HG02610 (cell line): ENCODE measurements around the gene ZXDC.

Source experiments
- ATAC-seq: cut with Tn5 transposase; IDR thresholded peaks from one replicate; pipeline ENCODE4 v1.9.1; 2021; ENCODE audit warnings: mild to moderate bottlenecking, moderate library complexity; ENCODE audit not compliant: unreplicated experiment

ZXDC gene

DNA sequence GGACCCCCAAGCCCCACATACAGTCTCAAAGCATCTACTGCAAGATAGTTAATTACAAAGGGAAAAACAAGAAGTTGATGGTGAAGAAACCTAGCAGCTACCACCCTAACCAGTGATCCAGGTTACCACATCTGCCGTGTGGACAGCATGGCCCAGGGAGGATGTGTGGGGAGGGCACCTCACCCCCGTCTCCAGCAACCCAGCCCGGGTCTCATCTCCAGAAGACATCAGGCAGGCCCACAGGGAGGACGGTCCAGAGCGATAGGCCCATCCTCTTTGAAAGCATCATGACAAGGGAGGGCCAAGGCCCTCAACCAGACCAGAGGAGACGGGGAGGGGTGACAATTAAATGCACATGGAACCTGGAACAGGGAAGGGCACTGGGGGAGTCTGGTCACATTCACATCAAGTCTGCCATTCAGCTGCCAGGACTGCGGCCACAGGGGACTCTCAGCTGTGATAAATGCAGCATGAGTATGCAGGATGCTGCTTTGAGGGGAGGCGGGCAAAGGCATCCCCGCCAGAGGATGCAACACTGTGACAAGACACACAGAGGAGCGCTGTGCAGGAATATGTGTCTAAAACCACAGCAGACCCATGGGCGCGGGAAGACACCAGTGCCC lies 18.8 kb downstream of the ZXDC start:
- ATAC-seq: no peak

DNA sequence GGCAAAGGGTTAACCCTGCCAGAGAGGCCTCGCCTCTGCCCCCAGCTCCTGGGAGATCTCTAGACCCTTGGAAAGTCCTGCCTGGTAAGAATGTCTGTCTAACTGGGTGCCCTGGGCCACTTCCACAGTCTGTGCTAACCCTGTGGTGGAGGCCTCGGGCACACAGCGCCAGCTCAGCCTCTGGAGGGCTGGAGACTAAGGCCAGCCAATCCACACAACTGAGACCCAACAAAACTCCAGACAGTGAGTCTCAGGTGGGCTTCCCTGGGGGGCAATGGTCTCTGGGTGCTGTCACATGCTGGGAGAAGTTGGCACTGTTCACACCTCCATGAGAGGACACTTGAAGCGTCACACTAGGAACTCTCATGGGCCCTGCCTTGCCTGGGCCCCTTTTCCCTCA lies 19.5 kb downstream of the ZXDC start:
- no peak for ATAC-seq

DNA sequence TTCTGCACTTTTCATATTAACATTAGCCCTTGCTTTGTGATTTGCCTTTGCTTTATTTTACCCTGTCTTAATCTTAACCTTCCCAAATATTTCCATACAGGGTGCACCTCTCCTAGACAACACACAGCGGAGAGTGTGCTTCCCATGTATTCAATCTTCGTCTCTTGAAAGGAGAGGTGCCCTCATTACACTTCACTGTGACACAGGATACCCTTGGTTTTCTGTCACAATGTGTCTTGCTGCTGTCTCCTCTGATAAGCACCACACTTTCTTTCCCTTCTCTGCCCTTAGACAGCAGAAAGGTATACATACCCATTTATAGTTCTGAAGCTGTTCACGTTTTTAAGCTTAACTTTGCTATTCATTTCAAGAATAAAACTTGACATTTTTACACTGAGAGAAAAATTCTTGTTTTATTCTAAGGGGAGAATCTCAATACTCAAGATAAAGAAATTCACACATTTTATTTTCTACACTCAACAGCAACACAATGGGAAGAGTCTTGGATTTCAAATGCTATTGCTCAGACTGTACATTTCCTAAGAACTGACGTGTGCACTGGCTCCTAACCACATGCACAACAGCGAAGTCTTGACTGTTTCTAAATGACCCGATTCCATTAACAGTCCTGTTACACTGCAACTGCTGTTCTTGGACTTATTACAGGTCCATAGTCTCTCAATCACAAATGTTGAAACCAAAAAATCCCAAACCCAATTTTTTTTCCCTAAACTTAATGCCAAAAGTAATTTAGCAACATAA lies 21.1 kb downstream of the ZXDC start:
- ATAC-seq: no peak

DNA sequence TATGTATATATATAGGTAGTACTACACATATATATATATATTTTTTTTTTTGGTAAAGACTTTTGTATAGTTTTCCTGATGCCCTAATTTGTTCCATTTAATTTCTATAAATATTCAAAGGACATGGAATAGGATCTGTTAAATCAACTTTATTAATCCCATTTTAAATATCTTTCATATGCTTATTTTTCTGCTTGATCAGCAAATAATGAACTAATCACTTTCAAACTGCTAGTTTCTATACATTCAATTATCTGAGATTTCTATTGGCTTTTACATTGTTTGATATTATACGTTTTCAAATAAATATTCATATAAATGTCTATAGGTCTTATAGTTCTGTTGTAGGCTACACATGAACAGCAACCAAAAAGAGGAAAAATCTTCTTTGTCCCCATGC lies 21.7 kb downstream of the ZXDC start:
- no peak for ATAC-seq

DNA sequence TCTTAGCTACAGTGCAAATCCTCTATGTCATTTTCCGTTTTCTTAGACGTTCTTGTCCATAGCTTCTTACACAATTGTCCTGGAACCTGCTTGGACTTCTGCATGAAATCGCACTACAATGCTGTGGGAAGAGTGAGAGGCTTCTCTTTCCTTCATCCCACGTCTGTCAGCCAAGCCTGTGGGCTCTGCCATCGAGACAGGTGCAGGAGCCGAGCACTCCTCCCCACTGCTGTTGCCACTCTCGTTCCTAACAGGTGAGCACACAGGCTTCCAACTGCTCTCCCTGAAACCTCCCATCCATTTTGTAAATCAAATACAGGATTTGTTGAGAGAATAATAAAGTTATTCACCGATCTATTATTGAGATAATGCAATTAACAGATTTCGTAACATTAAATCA lies 23.5 kb downstream of the ZXDC start:
- ATAC-seq: no peak

DNA sequence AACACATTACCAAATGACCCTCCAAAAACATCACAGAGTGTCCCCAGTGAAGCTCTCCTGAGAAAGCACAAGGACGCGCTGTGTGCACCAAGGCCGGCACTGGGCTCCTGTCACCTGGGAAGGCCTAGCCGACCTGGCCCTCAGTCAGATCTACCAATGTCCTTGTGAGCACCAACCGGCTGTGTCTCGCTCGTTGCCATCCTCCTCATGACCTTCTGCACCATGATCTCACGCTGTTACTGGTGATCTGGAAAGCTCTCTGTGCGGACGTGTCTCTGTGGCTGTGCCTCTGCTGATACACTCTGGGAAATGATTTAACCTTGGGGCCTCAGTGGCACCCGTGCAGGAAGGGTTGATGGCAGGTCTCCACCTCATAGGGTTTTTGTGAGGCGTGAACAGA lies 24.2 kb downstream of the ZXDC start:
- no peak for ATAC-seq

DNA sequence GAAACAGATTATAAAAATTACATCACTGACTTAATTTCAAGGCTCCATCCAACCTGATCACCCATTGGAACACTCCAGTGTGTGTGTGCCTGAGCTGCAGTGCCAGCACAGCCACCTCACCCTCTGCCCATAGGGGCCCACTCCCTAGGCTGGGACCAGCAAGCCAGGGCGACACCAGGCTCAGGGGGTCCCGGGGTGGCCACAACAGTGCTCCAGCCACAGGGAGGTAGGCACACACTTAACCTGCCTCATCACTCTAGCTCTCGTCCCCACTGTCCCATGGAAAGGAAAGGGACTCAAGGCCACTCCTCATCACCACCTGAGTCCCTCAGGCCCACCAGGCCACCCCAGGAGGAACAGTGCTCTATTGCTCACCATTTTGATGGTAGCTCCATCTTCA lies 24.9 kb downstream of the ZXDC start:
- ATAC-seq: no peak

DNA sequence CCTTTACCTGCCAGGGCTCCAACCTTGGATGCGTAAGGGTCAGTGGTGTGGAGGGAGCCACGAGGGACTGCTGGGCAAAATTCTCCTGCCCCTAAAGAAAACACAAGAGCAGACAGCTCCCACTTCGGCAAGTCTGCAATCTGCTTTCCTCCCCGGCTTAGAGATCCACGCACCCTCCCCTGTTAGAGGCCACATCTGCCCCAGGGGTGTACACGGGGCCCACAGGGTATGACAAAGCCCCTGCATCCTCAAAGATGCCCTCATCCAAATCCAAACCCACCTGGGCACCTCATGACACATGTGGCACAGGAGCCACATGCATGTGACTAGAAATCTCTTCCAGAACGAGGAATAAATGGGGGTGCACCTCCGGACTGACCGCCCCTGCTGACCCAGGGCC lies 25.5 kb downstream of the ZXDC start:
- ATAC-seq: no peak

DNA sequence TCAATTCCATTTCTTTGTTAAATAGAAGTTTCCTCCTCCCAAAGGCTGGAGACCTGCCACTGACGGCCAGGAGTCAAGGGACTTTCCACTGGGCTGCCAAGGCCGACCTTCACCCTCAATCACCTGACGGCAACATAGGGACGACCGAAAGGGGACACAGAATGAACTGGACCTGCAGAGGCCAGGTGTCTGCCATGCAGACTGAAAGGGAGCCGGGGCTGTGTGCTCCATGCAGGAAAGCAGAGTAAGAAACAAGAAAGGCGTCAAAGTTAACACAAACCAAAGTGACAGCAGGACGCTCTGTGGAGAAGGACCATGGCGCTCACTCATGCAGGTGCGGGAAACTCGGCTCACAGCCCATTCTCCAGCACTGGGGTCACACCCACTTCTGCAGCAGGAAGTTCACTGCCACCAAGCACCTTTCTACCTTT lies 26.1 kb downstream of the ZXDC start:
- ATAC-seq: no peak

DNA sequence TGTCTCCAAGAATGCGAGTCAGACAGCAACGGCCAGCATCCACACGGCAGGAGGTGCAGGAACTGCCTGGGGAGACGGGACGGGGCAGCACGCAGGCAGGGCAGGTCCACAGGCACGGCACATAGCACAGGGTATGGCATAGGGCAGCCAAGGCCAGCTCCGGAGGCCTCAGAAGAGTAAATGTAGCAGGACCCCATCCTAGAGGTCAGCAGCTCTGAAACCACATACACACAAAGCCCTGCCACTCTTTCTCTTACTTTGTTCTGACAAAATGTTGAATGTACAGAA lies 26.9 kb downstream of the ZXDC start:
- ATAC-seq: no peak

DNA sequence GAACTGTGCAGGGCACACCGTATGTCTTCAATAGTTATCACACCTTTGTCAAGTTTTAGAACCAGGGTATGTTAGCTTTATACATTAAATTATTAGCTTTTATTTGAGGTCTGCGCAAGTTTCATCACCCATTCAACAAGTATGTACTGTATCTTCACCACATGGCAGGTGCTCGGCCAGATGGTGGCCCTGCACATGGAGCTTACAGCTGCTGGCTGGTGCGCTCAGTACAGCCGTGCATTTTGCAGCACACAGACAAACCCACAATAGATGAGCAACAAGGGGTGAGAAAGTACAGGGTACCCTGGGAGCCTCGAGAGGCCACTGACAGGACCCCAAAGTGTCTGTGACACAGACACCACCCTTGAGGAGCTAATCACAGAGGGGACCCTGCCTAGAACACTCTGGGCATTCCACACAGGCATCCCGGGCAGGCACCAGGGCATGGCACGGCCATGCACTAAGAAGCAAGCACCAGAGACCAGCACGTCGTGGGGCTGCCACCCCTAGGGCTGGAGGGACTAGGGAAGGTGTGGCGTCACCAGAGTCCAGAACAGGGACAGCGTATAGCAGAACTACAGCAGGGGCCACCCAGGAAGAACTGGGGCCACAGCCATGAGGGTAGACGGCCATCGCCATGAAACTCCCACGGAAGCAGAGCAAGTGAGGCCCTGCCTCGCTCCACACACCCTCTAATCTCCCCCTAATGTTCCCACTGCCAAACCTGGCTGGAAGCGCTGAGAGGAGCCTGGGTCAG lies 27.4 kb downstream of the ZXDC start:
- no peak for ATAC-seq

DNA sequence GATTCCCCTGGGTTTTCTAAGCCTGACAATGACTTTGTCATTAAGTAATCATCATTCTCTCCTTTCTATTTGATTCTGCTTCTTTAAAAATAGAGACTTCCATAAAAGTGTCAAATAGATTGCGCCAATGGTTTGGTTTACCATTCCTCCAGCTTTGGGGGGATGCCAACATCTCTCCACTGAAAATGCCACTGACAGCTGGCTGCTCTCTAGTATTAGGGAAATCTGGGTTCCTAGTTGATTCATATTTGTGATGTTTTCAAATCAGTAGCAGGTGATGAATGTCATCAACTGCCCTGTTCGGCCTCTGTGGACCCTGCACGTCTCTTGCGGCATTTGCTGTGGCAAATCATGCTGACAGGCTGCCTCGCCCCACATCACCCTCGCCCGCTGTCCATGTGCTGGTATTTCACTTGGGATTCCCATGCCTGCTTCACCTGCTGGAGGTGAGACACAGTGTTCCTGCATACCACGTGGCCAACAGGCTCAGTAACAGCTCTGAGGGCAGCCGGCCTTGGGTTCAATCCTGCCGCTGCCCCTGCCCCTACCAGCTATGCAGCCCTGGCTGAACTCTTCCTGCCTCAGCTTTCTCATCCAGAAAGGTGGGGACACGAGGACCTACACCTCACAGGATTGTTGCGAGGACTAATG lies 28.1 kb downstream of the ZXDC start:
- no peak for ATAC-seq

DNA sequence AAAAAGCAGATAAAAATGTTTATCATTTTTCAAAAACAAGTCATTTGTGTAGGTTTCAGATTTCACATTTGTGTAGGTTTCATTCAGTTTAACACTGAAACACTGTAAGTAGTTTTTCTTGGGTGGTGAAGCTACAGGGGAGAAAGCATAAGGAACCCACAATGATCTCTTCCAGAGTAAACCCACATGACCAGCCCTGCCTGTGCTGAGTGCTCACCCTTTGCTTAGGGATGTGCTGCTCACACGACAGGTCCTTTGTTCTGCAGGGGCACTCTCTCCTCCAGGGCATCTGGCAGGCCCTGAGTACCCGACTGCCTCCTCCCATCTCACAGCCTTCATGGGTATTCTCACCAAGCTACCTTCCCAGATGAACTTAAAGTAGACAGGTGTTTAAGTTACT lies 28.9 kb downstream of the ZXDC start:
- ATAC-seq: no peak

DNA sequence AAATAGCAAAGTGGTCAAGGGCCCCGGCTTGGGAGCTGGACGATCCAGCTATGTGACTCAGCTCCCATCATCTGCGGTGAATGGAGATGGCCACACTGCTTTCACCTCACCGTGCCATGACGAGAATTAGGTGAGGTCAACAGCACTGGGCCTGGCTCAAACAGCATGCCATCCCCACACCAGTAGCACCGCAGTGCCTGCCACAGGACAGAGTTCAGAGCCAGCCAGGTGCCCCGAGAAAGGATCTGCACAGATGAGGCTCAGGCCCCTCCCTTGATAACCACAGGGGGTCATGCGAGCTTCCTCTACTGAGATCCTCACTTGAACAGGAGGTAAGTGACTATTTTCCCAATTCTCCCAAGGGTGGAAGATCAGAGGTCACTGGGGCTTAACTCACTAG lies 29.4 kb downstream of the ZXDC start:
- ATAC-seq: no peak

DNA sequence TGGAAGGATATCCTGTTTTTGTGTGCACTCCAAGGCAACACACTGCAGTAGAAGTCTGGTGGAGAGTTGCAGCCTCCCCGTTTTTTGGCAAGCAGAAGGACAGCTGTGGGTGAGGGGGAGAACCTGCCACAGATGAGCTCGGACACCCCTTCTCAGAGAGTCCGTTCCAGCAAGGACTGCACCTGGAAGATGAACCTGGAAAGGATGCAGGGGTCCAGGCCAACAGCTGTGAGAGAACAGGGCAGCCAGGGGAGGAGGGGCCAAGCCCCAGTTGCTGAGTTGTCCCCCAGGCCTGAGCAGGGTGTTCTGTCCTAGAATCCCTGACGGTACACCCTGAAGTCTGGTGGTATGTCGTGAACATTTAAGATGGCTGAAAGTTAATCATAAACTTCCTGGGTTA lies 30.2 kb downstream of the ZXDC start:
- no peak for ATAC-seq

DNA sequence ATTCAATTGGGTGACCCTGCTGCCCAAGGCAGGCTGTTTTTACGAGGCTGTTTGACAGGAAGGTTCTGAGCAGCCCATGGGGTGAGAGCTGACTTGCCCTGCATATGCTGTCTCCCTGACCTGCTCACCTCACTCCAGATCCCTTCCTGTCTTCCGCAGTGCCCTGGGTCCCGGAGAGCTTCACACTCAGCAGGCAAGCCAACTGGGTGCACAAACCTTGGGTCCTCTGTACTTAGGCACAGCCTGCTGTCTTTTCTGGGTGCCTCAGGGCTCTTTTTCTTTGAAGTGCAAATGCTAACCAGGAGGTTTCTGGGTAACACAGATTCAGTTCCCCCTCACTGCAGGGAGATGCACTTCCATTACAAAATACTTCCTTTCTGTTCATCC lies 32.8 kb downstream of the ZXDC start:
- ATAC-seq: no peak

DNA sequence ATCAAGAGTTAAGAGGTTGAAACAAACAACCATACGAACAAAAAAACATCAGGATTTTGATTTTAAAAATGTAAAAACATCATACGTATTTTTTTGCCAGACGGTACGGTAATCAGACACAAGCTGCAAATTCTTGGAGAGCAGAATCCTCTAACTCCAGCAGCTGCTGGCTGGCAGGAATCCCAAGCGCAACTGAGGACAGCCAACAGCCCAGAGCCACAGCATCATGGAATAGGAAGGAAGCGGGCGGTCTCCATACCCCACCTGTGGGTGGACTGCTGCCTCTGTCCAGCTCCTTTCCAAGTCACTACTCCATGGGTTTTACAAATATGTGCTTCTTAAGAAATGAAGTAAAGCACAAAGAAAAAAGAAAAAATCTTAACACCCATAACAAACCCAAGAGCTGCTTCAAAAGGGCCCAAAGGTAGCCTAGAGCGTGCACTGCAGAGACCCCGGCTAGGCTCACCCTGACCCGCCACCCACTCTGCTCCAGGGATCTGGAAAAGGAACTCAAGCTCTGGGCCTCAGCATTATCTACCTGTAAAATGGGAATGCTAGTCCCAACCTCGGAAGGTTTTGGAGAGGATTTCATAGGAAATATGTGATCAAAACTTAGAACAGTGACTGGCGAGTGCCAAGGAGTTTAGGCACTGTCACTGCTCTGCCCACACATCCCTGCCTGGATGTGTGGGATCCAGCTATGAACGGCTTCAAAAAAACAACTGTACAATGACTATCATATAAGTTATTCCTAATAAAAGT lies 33.4 kb downstream of the ZXDC start:
- ATAC-seq: no peak

DNA sequence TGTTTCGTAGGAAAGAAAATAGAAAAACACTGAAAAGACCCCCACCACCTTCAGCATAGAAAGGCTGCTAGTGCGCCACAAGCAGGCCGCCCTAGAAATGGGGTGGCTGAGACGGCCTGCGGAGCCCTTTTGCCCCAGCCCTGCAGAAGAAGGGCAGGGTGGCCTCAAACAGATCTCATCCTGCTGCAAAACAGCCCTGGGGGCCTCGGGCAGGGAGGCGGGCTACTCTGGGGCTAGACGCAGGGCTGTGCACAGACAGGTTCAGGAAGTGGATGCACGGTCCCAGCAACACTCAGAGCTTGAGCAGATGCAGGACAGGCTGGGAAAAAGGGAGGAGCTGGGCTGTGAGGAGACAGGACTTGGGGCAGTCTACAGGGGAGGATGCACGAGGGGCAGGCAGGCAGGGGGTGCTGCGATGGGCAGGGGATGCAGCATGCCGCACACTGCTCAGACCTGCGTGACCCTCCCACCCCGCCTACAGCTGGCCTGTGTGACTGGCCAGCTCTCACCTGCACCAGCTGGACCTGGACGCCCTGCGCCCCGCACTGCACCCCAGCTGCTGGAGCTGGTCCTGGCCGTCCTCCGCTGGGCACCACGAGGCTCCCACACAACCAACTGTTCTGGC lies 34.3 kb downstream of the ZXDC start:
- no peak for ATAC-seq

DNA sequence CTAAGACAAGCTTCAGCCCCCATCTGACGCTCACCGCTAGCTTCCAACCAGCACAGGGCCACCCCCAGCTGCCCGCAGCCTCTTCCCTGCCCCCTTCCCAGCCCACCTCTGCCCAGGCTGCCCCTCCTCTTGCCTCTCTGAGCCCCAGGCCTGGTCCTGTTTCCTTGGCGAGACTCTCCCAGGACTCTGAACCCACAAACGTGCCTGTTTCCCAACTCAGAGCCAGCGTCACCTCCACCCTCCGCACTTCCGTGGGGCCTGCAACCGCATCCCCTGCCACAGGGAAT lies 35.0 kb downstream of the ZXDC start:
- no peak for ATAC-seq

DNA sequence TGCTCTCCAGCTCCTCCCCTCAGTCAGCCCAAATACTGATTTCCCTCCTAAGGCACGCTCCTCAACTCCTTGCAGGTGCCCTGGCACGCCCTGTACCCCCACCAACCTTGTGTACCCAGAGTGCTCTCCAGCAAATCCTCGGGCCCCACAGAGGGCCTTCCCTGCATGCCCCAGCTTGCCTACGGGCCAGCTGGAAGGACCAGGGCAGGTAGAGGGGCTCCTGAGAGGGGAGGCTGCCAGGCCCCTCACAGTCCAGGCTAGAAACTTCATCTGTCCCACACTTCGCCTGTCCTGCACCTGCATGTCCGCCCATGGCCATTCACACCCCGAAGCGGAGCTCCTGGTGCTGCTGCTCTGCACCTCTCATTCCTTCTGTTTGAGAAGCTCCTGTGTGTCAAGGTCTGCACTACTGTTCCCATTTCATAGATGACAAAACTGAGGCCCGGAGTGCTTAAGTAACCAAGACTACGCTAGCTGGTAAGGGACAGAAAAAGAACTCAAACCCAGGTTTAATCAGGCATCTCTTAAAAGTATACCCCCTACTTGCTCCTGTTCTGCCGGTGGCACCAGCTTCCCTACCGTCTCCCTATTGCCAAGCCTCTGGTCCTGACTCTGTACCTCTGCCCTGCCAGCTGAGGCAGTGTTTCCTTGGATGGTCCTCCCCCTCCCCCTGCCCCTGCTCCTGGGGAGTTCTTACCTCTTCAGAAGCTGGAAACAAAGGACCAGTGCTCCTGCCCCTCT lies 35.6 kb downstream of the ZXDC start:
- ATAC-seq: no peak
